ENCODE results near the gene KCNJ4. TPM values are rescaled to one million over a fixed set of nuclear protein-coding genes. Genes with fewer than 3 reads are reported as not detected.

The KCNJ4 gene
- total RNA-seq, 1 experiment from 2014 or later = not detected

GRCh38 chr22:38494939-38495338 is 39.9 kb upstream of the KCNJ4 start:
- Mint-ChIP-seq H3K9me3 (ENCODE audit: low read depth, unreplicated experiment) (no peaks in the 10 kb centered on the region), H3K4me1 (ENCODE audit: low read depth, unreplicated experiment) (no peaks in the 10 kb centered on the region), H3K27me3 (ENCODE audit: unreplicated experiment) (no peaks in the 10 kb centered on the region), H3K4me3 (ENCODE audit: low read depth, unreplicated experiment) (no peak overlapping the region), H3K27ac (ENCODE audit: unreplicated experiment) (no peak overlapping the region), H3K36me3 (ENCODE audit: insufficient read depth, unreplicated experiment) (peaks cover 94% of the 10 kb centered on the region)
- no TSS peak for BruUV-seq (replicated peaks)
- DNase-seq = no peak
- CTCF ChIA-PET = interaction anchor here (0.6 kb wide), 1 partner anchor 248 kb away, joined by 4 read pairs; no protein-coding TSS in a partner anchor
- TF ChIP-seq CTCF (IDR thresholded peaks at IDR 0.05; ENCODE audit: unreplicated experiment) = no peak
- intact Hi-C loops (cut with micrococcal nuclease; ENCODE audit: unreplicated experiment) = no loop called here

- Mint-ChIP-seq H3K36me3 (ENCODE audit: insufficient read depth, unreplicated experiment) (peaks cover 94% of the 10 kb centered on the region), H3K4me1 (ENCODE audit: low read depth, unreplicated experiment) (no peaks in the 10 kb centered on the region), H3K9me3 (ENCODE audit: low read depth, unreplicated experiment) (no peaks in the 10 kb centered on the region), H3K27ac (ENCODE audit: unreplicated experiment) (no peak overlapping the region), H3K4me3 (ENCODE audit: low read depth, unreplicated experiment) (no peak overlapping the region), H3K27me3 (ENCODE audit: unreplicated experiment) (no peaks in the 10 kb centered on the region)
- no TSS peak for BruUV-seq (replicated peaks)
- intact Hi-C loops (cut with micrococcal nuclease; ENCODE audit: unreplicated experiment) = no loop called here
- no peak for TF ChIP-seq CTCF (IDR thresholded peaks at IDR 0.05; ENCODE audit: unreplicated experiment)
- CTCF ChIA-PET = interaction anchor here (0.6 kb wide), 1 partner anchor 249 kb away, joined by 4 read pairs; no protein-coding TSS in a partner anchor
- no peak for DNase-seq
Observed at GRCh38 chr22:38494498-38494897, 39.5 kb upstream of the KCNJ4 start.

GRCh38 chr22:38491707-38492348 is 36.8 kb upstream of the KCNJ4 start:
- no peak for TF ChIP-seq CTCF (IDR thresholded peaks at IDR 0.05; ENCODE audit: unreplicated experiment)
- no peaks in the 10 kb centered on the region for H3K4me1 Mint-ChIP-seq (ENCODE audit: low read depth, unreplicated experiment)
- H3K9me3 Mint-ChIP-seq (ENCODE audit: low read depth, unreplicated experiment) = no peaks in the 10 kb centered on the region
- DNase-seq = no peak
- CTCF ChIA-PET = interaction anchor here (1.1 kb wide), 1 partner anchor 26 kb away, joined by 3 read pairs; no protein-coding TSS in a partner anchor
- no peak overlapping the region for H3K4me3 Mint-ChIP-seq (ENCODE audit: low read depth, unreplicated experiment)
- peaks cover 89% of the 10 kb centered on the region for H3K36me3 Mint-ChIP-seq (ENCODE audit: insufficient read depth, unreplicated experiment)
- no peak overlapping the region for H3K27ac Mint-ChIP-seq (ENCODE audit: unreplicated experiment)
- intact Hi-C loops (cut with micrococcal nuclease; ENCODE audit: unreplicated experiment) = no loop called here
- no TSS peak for BruUV-seq (replicated peaks)
- H3K27me3 Mint-ChIP-seq (ENCODE audit: unreplicated experiment) = no peaks in the 10 kb centered on the region

- intact Hi-C loops (cut with micrococcal nuclease; ENCODE audit: unreplicated experiment) = no loop called here
- BruUV-seq (replicated peaks) = no TSS peak
- TF ChIP-seq CTCF (IDR thresholded peaks at IDR 0.05; ENCODE audit: unreplicated experiment) = no peak
- Mint-ChIP-seq H3K27ac (ENCODE audit: unreplicated experiment) (no peak overlapping the region), H3K36me3 (ENCODE audit: insufficient read depth, unreplicated experiment) (peaks cover 89% of the 10 kb centered on the region), H3K9me3 (ENCODE audit: low read depth, unreplicated experiment) (no peaks in the 10 kb centered on the region), H3K27me3 (ENCODE audit: unreplicated experiment) (no peaks in the 10 kb centered on the region), H3K4me3 (ENCODE audit: low read depth, unreplicated experiment) (no peak overlapping the region), H3K4me1 (ENCODE audit: low read depth, unreplicated experiment) (no peaks in the 10 kb centered on the region)
- CTCF ChIA-PET = no interaction called here
- no peak for DNase-seq
Observed at GRCh38 chr22:38490915-38491314, 35.9 kb upstream of the KCNJ4 start.

All from Calu3 (cell line).